SH-SY5Y (cell line): ENCODE measurements around the gene RMDN3.

ENCODE experiments used
- GATA2 ChIP-seq: IDR thresholded peaks from 2 replicates; pipeline ENCODE4 v1.6.1; 2011; ENCODE audit warnings: mild to moderate bottlenecking, low read depth, low read length
- GATA3 ChIP-seq: IDR thresholded peaks from 2 replicates; pipeline ENCODE4 v1.6.1; 2011; ENCODE audit warnings: low read depth, mild to moderate bottlenecking, low read length, moderate library complexity

DNA sequence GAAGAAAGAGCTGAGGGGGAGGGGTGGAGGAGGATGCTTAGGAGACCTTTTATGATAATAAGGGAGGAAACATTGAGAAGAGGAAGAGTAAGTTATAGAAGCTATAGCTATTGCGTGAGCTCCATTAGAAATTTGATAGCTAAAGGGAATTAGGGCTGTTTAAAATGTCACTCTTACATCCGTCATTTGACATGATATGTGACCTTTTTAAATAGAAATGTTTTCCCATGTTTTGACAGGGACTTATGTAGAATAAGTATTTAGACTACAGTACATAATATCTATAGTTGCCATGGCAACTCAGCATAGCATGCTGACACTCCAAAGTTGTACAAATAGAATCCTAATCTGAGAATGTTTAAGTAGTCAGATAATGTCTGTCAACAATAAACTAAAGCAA, 40.9 kb downstream of the RMDN3 start:
- TF ChIP-seq GATA2 (no peak), GATA3 (no peak)
